HepG2 (cell line): Measurements from ENCODE around the gene FAM83G. TPM values are rescaled to one million over a fixed set of nuclear protein-coding genes. Genes with fewer than 3 reads are reported as not detected.
A peak's percentile ranks its signal among the peaks of the same experiment; 100 is the strongest.

Source experiments
- ATF7 ChIP-seq, 2 experiments: fragments of 450-650 bp in 1 of 2; sonication (generic) in 1 of 2; formaldehyde crosslinking in 1 of 2; IDR thresholded peaks; 2 replicates each; pipeline versions ENCODE4 v1.4.0 to v1.6.1; 2016 to 2020; ENCODE audit warnings: antibody characterized with exemption in 1 of 2, mild to moderate bottlenecking in 1 of 2, missing genetic modification reagents in 1 of 2
- CSRNP1 ChIP-seq: sonication (generic); formaldehyde crosslinking; IDR thresholded peaks from 2 replicates; pipeline ENCODE4 v1.8.1; 2023; ENCODE audit warnings: mild to moderate bottlenecking, missing genetic modification reagents
- DMAP1 ChIP-seq: IDR thresholded peaks from 2 replicates; pipeline ENCODE4 v1.6.1; 2016
- DR1 ChIP-seq: sonication (generic); formaldehyde crosslinking; IDR thresholded peaks from 2 replicates; pipeline ENCODE4 v1.8.0; 2021; ENCODE audit warnings: mild to moderate bottlenecking, missing genetic modification reagents, inconsistent platforms
- E2F2 ChIP-seq: sonication (generic); formaldehyde crosslinking; IDR thresholded peaks from 2 replicates; pipeline ENCODE4 v1.4.0; 2020; ENCODE audit warnings: missing genetic modification reagents, borderline replicate concordance
- FOXA1 ChIP-seq, 2 experiments: fragments of 450-650 bp in 1 of 2; sonication (generic) in 1 of 2; formaldehyde crosslinking in 1 of 2; IDR thresholded peaks; 2 replicates each; pipeline versions ENCODE4 v1.4.0 to v1.6.1; 2016 to 2020; ENCODE audit warnings: missing genetic modification reagents in 1 of 2
- FOXK1 ChIP-seq: sonication (generic); formaldehyde crosslinking; IDR thresholded peaks from 2 replicates; pipeline ENCODE4 v1.4.0; 2020; ENCODE audit warnings: low read depth, missing genetic modification reagents, borderline replicate concordance
- MEIS2 ChIP-seq: sonication (generic); formaldehyde crosslinking; IDR thresholded peaks from 2 replicates; pipeline ENCODE4 v1.9.0; 2021; ENCODE audit warnings: mild to moderate bottlenecking, missing genetic modification reagents
- NFIC ChIP-seq: IDR thresholded peaks from 2 replicates; pipeline ENCODE4 v1.6.1; 2012; ENCODE audit warnings: mild to moderate bottlenecking, low read length, inconsistent platforms
- NFKBIZ ChIP-seq: IDR thresholded peaks from 2 replicates; pipeline ENCODE4 v1.6.1; 2018; ENCODE audit warnings: missing genetic modification reagents, missing compliant biosample characterization
- PCBP1 ChIP-seq: fragments of 200-400 bp; formaldehyde crosslinking; IDR thresholded peaks from 2 replicates; pipeline ENCODE4 v1.6.1; 2017; ENCODE audit warnings: mild to moderate bottlenecking, low read depth, low read length, borderline replicate concordance
- SCMH1 ChIP-seq: sonication (generic); formaldehyde crosslinking; IDR thresholded peaks from 2 replicates; pipeline ENCODE4 v1.9.0; 2021; ENCODE audit warnings: missing genetic modification reagents, mild to moderate bottlenecking, borderline replicate concordance
- SMARCE1 ChIP-seq: fragments of 450-650 bp; IDR thresholded peaks from 2 replicates; pipeline ENCODE4 v1.6.1; 2017; ENCODE audit warnings: borderline replicate concordance
- SRSF9 ChIP-seq: fragments of 200-400 bp; formaldehyde crosslinking; IDR thresholded peaks from 2 replicates; pipeline ENCODE4 v1.6.1; 2018; ENCODE audit warnings: borderline replicate concordance, mild to moderate bottlenecking, low read depth, low read length; ENCODE audit not compliant: insufficient read depth, poor library complexity, severe bottlenecking
- TRIM22 ChIP-seq: fragments of 450-650 bp; IDR thresholded peaks from 2 replicates; pipeline ENCODE4 v1.6.1; 2017
- ZBTB7B ChIP-seq: sonication (generic); formaldehyde crosslinking; IDR thresholded peaks from 2 replicates; pipeline ENCODE4 v1.4.0; 2020; ENCODE audit warnings: missing genetic modification reagents
- ZNF225 ChIP-seq: sonication (generic); formaldehyde crosslinking; IDR thresholded peaks from 2 replicates; pipeline ENCODE4 v1.4.0; 2020; ENCODE audit warnings: mild to moderate bottlenecking, missing genetic modification reagents
- ZNF317 ChIP-seq: sonication (generic); formaldehyde crosslinking; IDR thresholded peaks from 2 replicates; pipeline ENCODE4 v1.5.0; 2020; ENCODE audit warnings: mild to moderate bottlenecking, missing genetic modification reagents
- ZNF570 ChIP-seq: sonication (generic); formaldehyde crosslinking; IDR thresholded peaks from 2 replicates; pipeline ENCODE4 v1.4.0; 2020; ENCODE audit warnings: mild to moderate bottlenecking, missing genetic modification reagents, borderline replicate concordance
- ZNF577 ChIP-seq: sonication (generic); formaldehyde crosslinking; IDR thresholded peaks from 2 replicates; pipeline ENCODE4 v1.4.0; 2020; ENCODE audit warnings: mild to moderate bottlenecking, low read depth, missing genetic modification reagents, borderline replicate concordance
- ZNF691 ChIP-seq: sonication (generic); formaldehyde crosslinking; IDR thresholded peaks from 2 replicates; pipeline ENCODE4 v1.4.0; 2020; ENCODE audit warnings: missing genetic modification reagents, low read depth, mild to moderate bottlenecking, borderline replicate concordance
- ZNF703 ChIP-seq: sonication (generic); formaldehyde crosslinking; IDR thresholded peaks from 2 replicates; pipeline ENCODE4 v1.5.1; 2020; ENCODE audit warnings: missing genetic modification reagents, mild to moderate bottlenecking, moderate library complexity, borderline replicate concordance
- ZNF772 ChIP-seq: sonication (generic); formaldehyde crosslinking; IDR thresholded peaks from 2 replicates; pipeline ENCODE4 v1.5.0; 2020; ENCODE audit warnings: mild to moderate bottlenecking, missing genetic modification reagents
- ZNF792 ChIP-seq: IDR thresholded peaks from 2 replicates; pipeline ENCODE4 v1.6.1; 2016
- ZNF879 ChIP-seq: sonication (generic); formaldehyde crosslinking; IDR thresholded peaks from 2 replicates; pipeline ENCODE4 v1.8.1; 2023; ENCODE audit warnings: missing genetic modification reagents
- ZSCAN29 ChIP-seq: sonication (generic); formaldehyde crosslinking; conservative IDR thresholded peaks from 2 replicates; pipeline ENCODE4 v1.4.0; 2020; ENCODE audit warnings: mild to moderate bottlenecking, missing genetic modification reagents
- polyA plus RNA-seq, 8 experiments: library from polyadenylated mRNA; depleted of rRNA in 3 of 8; stranded (reverse) in 7 of 8; unstranded in 1 of 8; fragments of >200 nt; fragmentation: Illumina TruSeq in 4 of 8; extraction: Trizol in 4 of 8; gene quantifications; 2 replicates each; pipeline versions ENCODE4 v1.2.1 to v1.2.3, GENCODE V29; 2011 to 2016; ENCODE audit warnings: low read depth in 4 of 8, missing spikeins in 1 of 8, mixed read lengths in 1 of 8; ENCODE audit not compliant: insufficient read depth in 1 of 8
- total RNA-seq, 5 experiments: library from RNA; depleted of rRNA; stranded (reverse); fragments of >200 nt; fragmentation: Illumina TruSeq; extraction: Trizol; gene quantifications; 2 replicates each; pipeline ENCODE4 v1.2.3, GENCODE V29; 2016; ENCODE audit warnings: low read depth in 1 of 5

FAM83G gene
- total and polyA plus RNA-seq, 2 of the 13 experiments (the other 11 are each of a cell fraction or from before 2014, with no cell fraction given), result 13.7 to 18.6 TPM

- TF ChIP-seq FOXK1 (CRISPR knock-in tag), result peak; percentile 80; the same call in 1 of the 2 replicates
- TF ChIP-seq ZNF225 (CRISPR knock-in tag), result no peak
- TF ChIP-seq ZNF879 (CRISPR knock-in tag), result no peak
- TF ChIP-seq SCMH1 (CRISPR knock-in tag), result no peak
- no peak for TF ChIP-seq ATF7 (IDR thresholded peaks at IDR 0.05)
- TF ChIP-seq ATF7 (CRISPR knock-in tag; IDR thresholded peaks at IDR 0.05), result no peak
- TF ChIP-seq E2F2 (CRISPR knock-in tag), result no peak
- TF ChIP-seq CSRNP1 (CRISPR knock-in tag), result no peak
- TF ChIP-seq MEIS2 (CRISPR knock-in tag), result no peak
- TF ChIP-seq NFIC, result no peak
- no peak for TF ChIP-seq NFKBIZ (CRISPR knock-in tag)
- no peak for TF ChIP-seq FOXA1 (IDR thresholded peaks at IDR 0.05)
- TF ChIP-seq FOXA1 (CRISPR knock-in tag; IDR thresholded peaks at IDR 0.05), result peak; percentile 68; the same call in 1 of the 2 replicates
- no peak for TF ChIP-seq ZNF792
- no peak for TF ChIP-seq SMARCE1
- no peak for TF ChIP-seq ZNF577 (CRISPR knock-in tag)
- no peak for TF ChIP-seq ZNF703 (CRISPR knock-in tag)
- no peak for TF ChIP-seq SRSF9
- no peak for TF ChIP-seq ZSCAN29 (CRISPR knock-in tag)
- no peak for TF ChIP-seq PCBP1
- no peak for TF ChIP-seq DMAP1 (CRISPR knock-in tag)
- no peak for TF ChIP-seq TRIM22
- TF ChIP-seq ZNF772 (CRISPR knock-in tag), result no peak
- no peak for TF ChIP-seq ZNF691 (CRISPR knock-in tag)
- TF ChIP-seq ZNF570 (CRISPR knock-in tag), result no peak
- TF ChIP-seq ZNF317 (CRISPR knock-in tag), result no peak
- no peak for TF ChIP-seq DR1 (CRISPR knock-in tag)
- no peak for TF ChIP-seq ZBTB7B
Observed at GRCh38 chr17:19010729-19011505, 6.4 kb upstream of the FAM83G start (continued).
